Esophagus squamous epithelium (tissue), 5 donors: ENCODE results near the gene PFKL. TPM values are rescaled to one million over a fixed set of nuclear protein-coding genes. Genes with fewer than 3 reads are reported as not detected.

ENCODE experiments used
- DNase-seq: peaks from one replicate; lab custom pipeline; 2025; lab: John Stamatoyannopoulos, UW
- H3K27ac ChIP-seq, 4 donors: fragments of 200-600 bp; sonication (generic); one replicate each; pipeline ENCODE4 v1.5.1; 2016 to 2019; ENCODE audit warnings: mild to moderate bottlenecking in 1 of 4
- H3K27me3 ChIP-seq, 4 donors: fragments of 200-600 bp; sonication (generic); 1 replicate in 3 of 4; 2 replicates in 1 of 4; pipeline versions ENCODE4 v1.5.1 to v1.6.0; 2017 to 2021; ENCODE audit warnings: antibody characterized with exemption in 1 of 4
- H3K36me3 ChIP-seq, 3 donors: fragments of 200-600 bp; sonication (generic); one replicate each; pipeline ENCODE4 v1.5.1; 2016 to 2019
- H3K4me1 ChIP-seq, 3 donors: fragments of 200-600 bp; sonication (generic); one replicate each; pipeline ENCODE4 v1.5.1; 2017 to 2019
- H3K4me3 ChIP-seq, 4 donors: fragments of 200-600 bp; sonication (generic); 1 replicate in 3 of 4; 2 replicates in 1 of 4; pipeline ENCODE4 v1.5.1; 2016 to 2019; ENCODE audit warnings: mild to moderate bottlenecking in 2 of 4, moderate library complexity in 1 of 4
- H3K9me3 ChIP-seq, 3 donors: fragments of 200-600 bp; sonication (generic); one replicate each; pipeline ENCODE4 v1.5.1; 2016 to 2019
- POLR2A ChIP-seq, 4 donors: fragments of 450-650 bp; IDR thresholded peaks; one replicate each; pipeline ENCODE4 v1.6.1; 2017; ENCODE audit warnings: antibody characterized with exemption in 4 of 4, mild to moderate bottlenecking in 4 of 4, moderate library complexity in 3 of 4
- WGBS, 2 donors: methylation state at CpG; one replicate each; pipeline ENCODE4 v1.1.5; 2018; 5-methylcytosine and 5-hydroxymethylcytosine counted together
- intact Hi-C: fragments of 100-400 bp; cut with DNase I; formaldehyde crosslinking; loops from one replicate; pipeline ENCODE4 v1.15.0; 2022
- total RNA-seq, 4 donors: library from RNA; depleted of rRNA; stranded (reverse); fragments of >200 nt; gene quantifications; one replicate each; pipeline ENCODE4 v1.1.0, GENCODE V29; 2016
- TF ChIP-seq, protein P1 (sequence below), 6 experiments: fragments of 450-650 bp in 4 of 6; fragments of 200-600 bp in 2 of 6; sonication (generic) in 2 of 6; IDR thresholded peaks; one replicate each; pipeline ENCODE4 v1.5.1; 2016 to 2019; ENCODE audit warnings: antibody characterized with exemption in 6 of 6, mild to moderate bottlenecking in 4 of 6, moderate library complexity in 4 of 6
- donor health status: DM: yes; HTN: yes; CAD: no.

The PFKL gene
- total RNA-seq, 4 donors from 2014 or later, result 81.3 to 135 (median 94.6) TPM

GRCh38 chr21:44370786-44371410, 71.0 kb downstream of the PFKL start:
- Histone ChIP-seq H3K4me1 (peaks cover 0 to 13% (median 0%) of the 10 kb centered on the region in 3 donors), H3K36me3 (no peaks in the 10 kb centered on the region), H3K9me3 (no peaks in the 10 kb centered on the region), H3K4me3 (no peak overlapping the region), H3K27me3 (peaks cover 0 to 67% (median 0%) of the 10 kb centered on the region in 4 donors), H3K27ac (no peak overlapping the region)
- intact Hi-C loops, result no loop called here
- no peak for DNase-seq
- 91 to 93% methylated on average over 19 to 21 of the region's 37 CpGs for WGBS, 2 donors
- TF ChIP-seq, protein P1, sequence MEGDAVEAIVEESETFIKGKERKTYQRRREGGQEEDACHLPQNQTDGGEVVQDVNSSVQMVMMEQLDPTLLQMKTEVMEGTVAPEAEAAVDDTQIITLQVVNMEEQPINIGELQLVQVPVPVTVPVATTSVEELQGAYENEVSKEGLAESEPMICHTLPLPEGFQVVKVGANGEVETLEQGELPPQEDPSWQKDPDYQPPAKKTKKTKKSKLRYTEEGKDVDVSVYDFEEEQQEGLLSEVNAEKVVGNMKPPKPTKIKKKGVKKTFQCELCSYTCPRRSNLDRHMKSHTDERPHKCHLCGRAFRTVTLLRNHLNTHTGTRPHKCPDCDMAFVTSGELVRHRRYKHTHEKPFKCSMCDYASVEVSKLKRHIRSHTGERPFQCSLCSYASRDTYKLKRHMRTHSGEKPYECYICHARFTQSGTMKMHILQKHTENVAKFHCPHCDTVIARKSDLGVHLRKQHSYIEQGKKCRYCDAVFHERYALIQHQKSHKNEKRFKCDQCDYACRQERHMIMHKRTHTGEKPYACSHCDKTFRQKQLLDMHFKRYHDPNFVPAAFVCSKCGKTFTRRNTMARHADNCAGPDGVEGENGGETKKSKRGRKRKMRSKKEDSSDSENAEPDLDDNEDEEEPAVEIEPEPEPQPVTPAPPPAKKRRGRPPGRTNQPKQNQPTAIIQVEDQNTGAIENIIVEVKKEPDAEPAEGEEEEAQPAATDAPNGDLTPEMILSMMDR (IDR thresholded peaks at IDR 0.05), result no peak
- no peak for TF ChIP-seq POLR2A (IDR thresholded peaks at IDR 0.05)

DNA sequence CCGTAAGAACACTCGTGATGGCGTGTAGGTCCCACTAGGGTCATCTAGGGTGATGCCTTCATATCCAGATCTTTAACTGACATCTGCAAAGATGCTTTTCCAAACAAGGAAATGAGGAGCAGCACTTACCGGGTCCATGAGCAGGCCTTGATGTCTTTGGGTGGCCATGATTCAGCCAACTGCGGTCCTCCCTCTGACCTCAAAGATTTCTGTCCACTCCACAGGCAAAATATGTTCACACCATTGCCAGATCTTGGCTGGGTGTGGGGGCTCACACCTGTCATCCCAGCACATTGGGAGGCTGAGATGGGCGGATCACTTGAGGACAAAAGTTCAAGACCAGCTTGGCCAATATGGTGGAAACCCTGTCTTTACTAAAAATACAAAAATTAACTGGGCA, 71.7 kb downstream of the PFKL start:
- Histone ChIP-seq H3K27ac (no peak overlapping the region), H3K4me1 (peaks cover 0 to 13% (median 0%) of the 10 kb centered on the region in 3 donors), H3K9me3 (no peaks in the 10 kb centered on the region), H3K4me3 (no peak overlapping the region), H3K27me3 (peaks cover 0 to 67% (median 0%) of the 10 kb centered on the region in 4 donors), H3K36me3 (no peaks in the 10 kb centered on the region)
- intact Hi-C loops, result no loop called here
- WGBS, 2 donors, result 92 to 98% methylated on average over 3 to 6 of the region's 6 CpGs
- TF ChIP-seq, protein P1 (IDR thresholded peaks at IDR 0.05), result no peak
- TF ChIP-seq POLR2A (IDR thresholded peaks at IDR 0.05), result no peak
- DNase-seq, result no peak

DNA sequence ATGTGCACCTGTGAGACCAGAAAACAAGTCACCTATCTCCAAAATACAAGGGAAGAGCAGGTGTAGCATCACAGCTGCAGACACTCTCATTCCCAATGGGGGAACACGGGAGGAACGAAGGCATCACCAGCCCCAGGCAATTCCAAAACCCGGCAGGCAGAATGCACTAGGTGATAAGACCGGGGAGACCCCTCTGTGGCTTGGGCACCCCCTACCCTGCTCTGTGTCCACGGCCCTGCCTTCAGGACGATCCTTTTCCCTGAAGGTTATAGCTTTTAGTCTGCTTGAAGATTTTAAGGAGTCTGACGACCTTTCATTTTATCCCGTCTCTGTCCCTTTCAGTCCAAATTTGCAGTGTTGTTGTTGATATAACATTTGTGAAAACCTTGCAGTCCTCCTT, 72.8 kb downstream of the PFKL start:
- intact Hi-C loops, result no loop called here
- H3K27ac ChIP-seq, result no peak overlapping the region
- H3K27me3 ChIP-seq, result peaks cover 0 to 70% (median 0%) of the 10 kb centered on the region in 4 donors
- H3K36me3 ChIP-seq, result no peaks in the 10 kb centered on the region
- no peak overlapping the region for H3K4me3 ChIP-seq
- no peaks in the 10 kb centered on the region for H3K9me3 ChIP-seq
- TF ChIP-seq, protein P1 (IDR thresholded peaks at IDR 0.05), result no peak
- TF ChIP-seq POLR2A (IDR thresholded peaks at IDR 0.05), result no peak
- H3K4me1 ChIP-seq, result peaks cover 0 to 19% (median 4%) of the 10 kb centered on the region in 3 donors
- WGBS, 2 donors, result 66 to 68% methylated on average over 8 of the region's 8 CpGs
- DNase-seq, result no peak

DNA sequence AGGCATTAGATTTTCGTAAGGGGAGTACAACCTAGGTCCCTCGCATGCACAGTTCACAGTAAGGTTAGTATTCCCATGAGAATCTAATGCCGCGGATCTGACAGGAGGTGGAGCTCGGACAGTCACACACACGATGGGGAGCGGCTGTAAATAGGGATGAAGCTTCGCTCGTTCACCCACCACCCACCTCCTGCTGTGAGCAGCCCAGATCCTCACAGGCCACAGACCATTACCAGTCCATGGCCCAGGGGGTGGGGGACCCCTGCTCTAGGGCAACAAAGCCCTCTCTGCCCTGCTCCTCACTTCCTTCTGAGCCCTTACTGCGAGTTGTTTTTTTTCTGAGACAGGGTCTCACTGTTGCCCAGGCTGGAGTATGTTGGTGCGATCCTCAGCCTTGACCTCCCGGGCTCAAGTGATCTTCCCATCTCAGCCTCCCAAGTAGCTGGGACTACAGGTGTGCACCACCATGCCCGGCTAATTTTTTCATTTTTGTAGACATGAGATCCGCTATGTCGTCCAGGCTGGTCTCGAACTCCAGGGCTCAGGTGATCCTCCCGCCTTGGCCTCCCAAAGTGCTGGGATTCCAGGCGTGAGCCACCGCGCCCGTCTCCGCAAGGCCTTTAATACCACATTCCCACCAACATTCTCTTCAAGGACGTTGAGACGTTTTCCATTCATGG, 74.9 kb downstream of the PFKL start:
- Histone ChIP-seq H3K4me3 (no peak overlapping the region), H3K27me3 (peaks cover 0 to 74% (median 0%) of the 10 kb centered on the region in 4 donors), H3K4me1 (peaks cover 0 to 17% (median 6%) of the 10 kb centered on the region in 3 donors), H3K9me3 (no peaks in the 10 kb centered on the region), H3K27ac (no peak overlapping the region), H3K36me3 (no peaks in the 10 kb centered on the region)
- TF ChIP-seq, protein P1 (IDR thresholded peaks at IDR 0.05), result no peak
- no peak for TF ChIP-seq POLR2A (IDR thresholded peaks at IDR 0.05)
- no peak for DNase-seq
- intact Hi-C loops, result no loop called here
- WGBS, 2 donors, result 81 to 87% methylated on average over 23 to 24 of the region's 24 CpGs

DNA sequence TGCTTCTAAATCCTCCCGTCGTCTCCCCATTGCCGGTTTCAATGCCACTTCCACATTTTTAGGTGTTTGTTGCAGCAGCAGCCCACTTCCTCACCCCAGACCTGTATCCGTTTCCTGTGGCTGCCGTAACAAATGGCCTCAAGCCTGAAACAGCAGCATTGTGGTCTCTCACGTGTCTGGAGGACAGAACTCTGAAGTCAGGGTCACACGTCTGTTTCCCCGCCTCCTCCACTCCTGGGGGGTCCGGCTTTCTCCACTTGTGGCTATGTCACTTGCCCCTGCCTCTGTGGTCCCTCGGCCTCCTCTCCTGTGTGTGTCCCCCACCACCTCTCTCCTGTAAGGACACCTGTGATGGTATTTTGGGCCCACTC, 75.4 kb downstream of the PFKL start:
- intact Hi-C loops, result no loop called here
- WGBS, 2 donors, result 70 to 78% methylated on average over 10 of the region's 10 CpGs
- peaks cover 0 to 11% (median 6%) of the 10 kb centered on the region in 3 donors for H3K4me1 ChIP-seq
- H3K27me3 ChIP-seq, result peaks cover 0 to 74% (median 0%) of the 10 kb centered on the region in 4 donors
- TF ChIP-seq POLR2A (IDR thresholded peaks at IDR 0.05), result no peak
- TF ChIP-seq, protein P1 (IDR thresholded peaks at IDR 0.05), result no peak
- no peak overlapping the region for H3K27ac ChIP-seq
- H3K36me3 ChIP-seq, result no peaks in the 10 kb centered on the region
- no peak for DNase-seq
- no peaks in the 10 kb centered on the region for H3K9me3 ChIP-seq
- H3K4me3 ChIP-seq, result no peak overlapping the region
